H9 (cell line): ENCODE results near the gene CCNC. TPM values are rescaled to one million over a fixed set of nuclear protein-coding genes. Genes with fewer than 3 reads are reported as not detected.

Experiments used
- DNase-seq: peaks from one replicate; pipeline ENCODE4 v3.0.0-alpha.2; 2017
- H2AFZ ChIP-seq: one replicate; pipeline ENCODE4 v1.6.1; 2013; ENCODE audit warnings: mild to moderate bottlenecking, low read length, control low read depth, moderate library complexity
- H2AK5ac ChIP-seq: 2 replicates; pipeline ENCODE4 v1.6.1; 2013; ENCODE audit warnings: low read length, control low read depth, mixed read lengths; ENCODE audit not compliant: insufficient read length
- H2BK120ac ChIP-seq: one replicate; pipeline ENCODE4 v1.6.1; 2013; ENCODE audit warnings: low read depth, mild to moderate bottlenecking, low read length, control low read depth, inconsistent platforms; ENCODE audit not compliant: poor library complexity, severe bottlenecking
- H2BK12ac ChIP-seq: 2 replicates; pipeline ENCODE4 v1.6.1; 2013; ENCODE audit warnings: low read length, control low read depth, mixed read lengths, low read depth; ENCODE audit not compliant: insufficient read length
- H2BK15ac ChIP-seq: 2 replicates; pipeline ENCODE4 v1.6.1; 2013; ENCODE audit warnings: low read depth, low read length, control low read depth
- H2BK20ac ChIP-seq: one replicate; pipeline ENCODE4 v1.6.1; 2013; ENCODE audit warnings: low read depth, mild to moderate bottlenecking, low read length, control low read depth, inconsistent platforms; ENCODE audit not compliant: poor library complexity, severe bottlenecking
- H2BK5ac ChIP-seq: 2 replicates; pipeline ENCODE4 v1.6.1; 2013; ENCODE audit warnings: low read length, control low read depth, mixed read lengths; ENCODE audit not compliant: insufficient read length
- H3K14ac ChIP-seq: 2 replicates; pipeline ENCODE4 v1.6.1; 2013; ENCODE audit warnings: low read length, control low read depth; ENCODE audit not compliant: insufficient read depth
- H3K18ac ChIP-seq: 2 replicates; pipeline ENCODE4 v1.6.1; 2013; ENCODE audit warnings: low read depth, mild to moderate bottlenecking, mixed read lengths, low read length, control low read depth; ENCODE audit not compliant: insufficient read length
- H3K23ac ChIP-seq: 2 replicates; pipeline ENCODE4 v1.6.1; 2013; ENCODE audit warnings: low read length, control low read depth, mixed read lengths, low read depth; ENCODE audit not compliant: insufficient read length
- H3K23me2 ChIP-seq: 2 replicates; pipeline ENCODE4 v1.6.1; 2013; ENCODE audit warnings: low read depth, mild to moderate bottlenecking, mixed read lengths, low read length, control low read depth; ENCODE audit not compliant: insufficient read length, poor library complexity, severe bottlenecking
- H3K27ac ChIP-seq: 2 replicates; pipeline ENCODE4 v1.5.1; 2013; ENCODE audit warnings: low read length, control low read depth, mixed read lengths, low read depth; ENCODE audit not compliant: insufficient read length
- H3K27me3 ChIP-seq: 2 replicates; pipeline ENCODE4 v1.6.1; 2013; ENCODE audit warnings: low read length, control low read depth, inconsistent platforms; ENCODE audit not compliant: insufficient read depth
- H3K4ac ChIP-seq: 2 replicates; pipeline ENCODE4 v1.6.1; 2013; ENCODE audit warnings: low read depth, mild to moderate bottlenecking, control low read depth, inconsistent platforms, low read length, moderate library complexity
- H3K4me1 ChIP-seq: 2 replicates; pipeline ENCODE4 v1.6.1; 2013; ENCODE audit warnings: low read length, control low read depth, inconsistent platforms; ENCODE audit not compliant: insufficient read depth
- H3K4me2 ChIP-seq: 2 replicates; pipeline ENCODE4 v1.6.1; 2013; ENCODE audit warnings: low read length, control low read depth, mixed read lengths; ENCODE audit not compliant: insufficient read length, insufficient read depth
- H3K56ac ChIP-seq: 2 replicates; pipeline ENCODE4 v1.6.1; 2013; ENCODE audit warnings: low read depth, mild to moderate bottlenecking, mixed read lengths, low read length, control low read depth; ENCODE audit not compliant: insufficient read length
- H3K79me1 ChIP-seq: 2 replicates; pipeline ENCODE4 v1.6.1; 2013; ENCODE audit warnings: low read depth, mild to moderate bottlenecking, moderate library complexity, low read length, control low read depth, inconsistent platforms; ENCODE audit not compliant: insufficient read depth, poor library complexity, severe bottlenecking
- H3K79me2 ChIP-seq: 2 replicates; pipeline ENCODE4 v1.6.1; 2013; ENCODE audit warnings: low read length, control low read depth, inconsistent platforms; ENCODE audit not compliant: insufficient read depth
- H3K9ac ChIP-seq: 2 replicates; pipeline ENCODE4 v1.6.1; 2013; ENCODE audit warnings: low read length, control low read depth, mixed read lengths; ENCODE audit not compliant: insufficient read length; ENCODE audit errors: extremely low read depth
- H3K9me3 ChIP-seq: one replicate; pipeline ENCODE4 v1.6.1; 2013; ENCODE audit warnings: low read depth, low read length, inconsistent platforms; ENCODE audit not compliant: control insufficient read depth
- H3T11ph ChIP-seq: one replicate; pipeline ENCODE4 v1.6.1; 2013; ENCODE audit warnings: mild to moderate bottlenecking, low read length, control low read depth, inconsistent platforms
- H4K20me1 ChIP-seq: one replicate; pipeline ENCODE4 v1.6.1; 2013; ENCODE audit not compliant: control insufficient read depth, insufficient read length, insufficient read depth
- H4K5ac ChIP-seq: 2 replicates; pipeline ENCODE4 v1.6.1; 2013; ENCODE audit warnings: low read depth, mild to moderate bottlenecking, mixed read lengths, low read length, control low read depth; ENCODE audit not compliant: insufficient read length
- H4K8ac ChIP-seq: replicated peaks from 2 replicates; pipeline ENCODE4 v1.6.1; 2013; ENCODE audit warnings: low read length, control low read depth, mixed read lengths, low read depth; ENCODE audit not compliant: insufficient read length
- H4K91ac ChIP-seq: 2 replicates; pipeline ENCODE4 v1.6.1; 2013; ENCODE audit warnings: low read depth, mild to moderate bottlenecking, moderate library complexity, mixed read lengths, low read length, control low read depth; ENCODE audit not compliant: insufficient read length
- H3K27ac Mint-ChIP-seq, 3 experiments: 2 replicates in 2 of 3; 3 replicates in 1 of 3; pipeline ENCODE4 v1.8.0; 2020 to 2021; ENCODE audit warnings: mixed read lengths in 3 of 3, mild to moderate bottlenecking in 1 of 3, moderate library complexity in 1 of 3
- H3K27me3 Mint-ChIP-seq: 2 replicates; pipeline ENCODE4 v1.8.0; 2021; ENCODE audit warnings: low read depth, mild to moderate bottlenecking, moderate library complexity, mixed read lengths
- H3K36me3 Mint-ChIP-seq, 3 experiments: 2 replicates in 2 of 3; 3 replicates in 1 of 3; pipeline ENCODE4 v1.8.0; 2020 to 2021; ENCODE audit warnings: low read depth in 3 of 3, mixed read lengths in 3 of 3; ENCODE audit not compliant: insufficient read depth in 1 of 3
- H3K4me1 Mint-ChIP-seq, 2 experiments: 2 replicates each; pipeline ENCODE4 v1.8.0; 2020; ENCODE audit warnings: mixed read lengths in 2 of 2
- H3K4me3 Mint-ChIP-seq, 2 experiments: 2 replicates in 1 of 2; 3 replicates in 1 of 2; pipeline ENCODE4 v1.8.0; 2020 to 2021; ENCODE audit warnings: mild to moderate bottlenecking in 2 of 2, mixed read lengths in 2 of 2, moderate library complexity in 1 of 2
- H3K9me3 Mint-ChIP-seq, 2 experiments: 2 replicates in 1 of 2; 3 replicates in 1 of 2; pipeline ENCODE4 v1.8.0; 2020; ENCODE audit warnings: mild to moderate bottlenecking in 2 of 2, mixed read lengths in 2 of 2, moderate library complexity in 1 of 2
- CTCF ChIP-seq: fragments of 200-600 bp; sonication (generic); conservative IDR thresholded peaks from 3 replicates; pipeline ENCODE4 v1.8.0; 2021; ENCODE audit warnings: antibody characterized with exemption, mild to moderate bottlenecking
- WGBS: extraction: QIAGEN DNeasy Blood & Tissue Kit; methylation state at CpG from one replicate; pipeline ENCODE4 v1.1.7; 2013; ENCODE audit warnings: missing lambda C conversion rate, low lambda C conversion rate, mixed read lengths; ENCODE audit not compliant: insufficient read length; ENCODE audit errors: extremely low coverage; 5-methylcytosine and 5-hydroxymethylcytosine counted together
- total RNA-seq: library from RNA; stranded (reverse); gene quantifications from 2 replicates; pipeline ENCODE4 v1.2.1, GENCODE V29; 2021

CCNC gene
- total RNA-seq, 1 experiment from 2014 or later, result 112 TPM

- Histone ChIP-seq H3K4me2 (no peak overlapping the region), H3K23me2 (no peaks in the 10 kb centered on the region), H3K9me3 (no peaks in the 10 kb centered on the region), H3K56ac (no peak overlapping the region), H3K18ac (no peak overlapping the region), H2BK15ac (no peak overlapping the region), H3T11ph (no peak overlapping the region), H2BK5ac (no peak overlapping the region), H4K91ac (no peak overlapping the region), H3K79me2 (no peaks in the 10 kb centered on the region), H2BK120ac (no peak overlapping the region), H3K9ac (no peak overlapping the region), H3K4ac (no peak overlapping the region), H4K20me1 (no peaks in the 10 kb centered on the region), H4K5ac (no peak overlapping the region), H2AK5ac (no peak overlapping the region), H3K79me1 (no peaks in the 10 kb centered on the region), H3K27ac (no peak overlapping the region), H3K4me1 (no peaks in the 10 kb centered on the region), H3K14ac (no peak overlapping the region), H2BK20ac (no peak overlapping the region), H3K23ac (no peak overlapping the region), H2AFZ (no peak overlapping the region), H4K8ac (no peak overlapping the region), H3K27me3 (no peaks in the 10 kb centered on the region), H2BK12ac (no peak overlapping the region)
- WGBS, result no CpG with 5 or more reads among the region's 3 CpGs
- no peaks in the 10 kb centered on the region for H3K4me1 Mint-ChIP-seq
- H3K27ac Mint-ChIP-seq, result no peak overlapping the region
- no peaks in the 10 kb centered on the region for H3K27me3 Mint-ChIP-seq
- H3K9me3 Mint-ChIP-seq, result no peaks in the 10 kb centered on the region
- peaks cover 6 to 62% (median 58%) of the 10 kb centered on the region in 3 experiments; a peak in 6 of 7 replicates for H3K36me3 Mint-ChIP-seq
- no peak for TF ChIP-seq CTCF
- DNase-seq, result no peak
- no peak overlapping the region for H3K4me3 Mint-ChIP-seq
Measured at GRCh38 chr6:99550046-99550748, 18.3 kb downstream of the CCNC start.
